Heart left ventricle (tissue), 16 donors: ENCODE measurements around the gene PTPRU. TPM values are rescaled to one million over a fixed set of nuclear protein-coding genes. Genes with fewer than 3 reads are reported as not detected.

ENCODE experiments used
- ATAC-seq, 4 donors: fragments of 200-7000 bp; cut with Tn5 transposase; one replicate each; pipeline ENCODE4 v1.9.1; 2020 to 2022; ENCODE audit warnings: moderate library complexity in 4 of 4, mild to moderate bottlenecking in 3 of 4, moderate number of reproducible peaks in 1 of 4
- DNase-seq, 5 donors: peaks; one replicate each; pipeline ENCODE4 v3.0.0-alpha.2; 2020
- H3K27ac ChIP-seq, 12 donors: fragments of 200-600 bp; sonication (generic) in 4 of 12; one replicate each; pipeline versions ENCODE4 v1.5.0 to v1.8.0; 2016 to 2022; ENCODE audit warnings: mild to moderate bottlenecking in 2 of 12
- H3K27me3 ChIP-seq, 9 donors: fragments of 200-600 bp; sonication (generic) in 2 of 9; one replicate each; pipeline versions ENCODE4 v1.5.1 to v1.8.0; 2016 to 2022; ENCODE audit warnings: mild to moderate bottlenecking in 3 of 9
- H3K36me3 ChIP-seq, 9 donors: fragments of 200-600 bp; sonication (generic) in 2 of 9; one replicate each; pipeline versions ENCODE4 v1.5.0 to v1.8.0; 2018 to 2022; ENCODE audit warnings: mild to moderate bottlenecking in 2 of 9
- H3K4me1 ChIP-seq, 12 donors: fragments of 200-600 bp; sonication (generic) in 4 of 12; one replicate each; pipeline versions ENCODE4 v1.5.0 to v1.8.0; 2016 to 2022; ENCODE audit warnings: mild to moderate bottlenecking in 3 of 12
- H3K4me3 ChIP-seq, 12 donors: fragments of 200-600 bp; sonication (generic) in 4 of 12; one replicate each; pipeline versions ENCODE4 v1.5.0 to v1.8.0; 2017 to 2022; ENCODE audit warnings: mild to moderate bottlenecking in 9 of 12, moderate library complexity in 4 of 12
- H3K9me3 ChIP-seq, 12 donors: fragments of 200-600 bp; sonication (generic) in 4 of 12; one replicate each; pipeline versions ENCODE4 v1.5.0 to v1.8.0; 2016 to 2022; ENCODE audit warnings: mild to moderate bottlenecking in 1 of 12
- CTCF ChIP-seq, 12 donors: fragments of 200-600 bp; sonication (generic) in 4 of 12; IDR thresholded peaks; one replicate each; pipeline versions ENCODE4 v1.5.0 to v1.8.0; 2018 to 2022; ENCODE audit warnings: antibody characterized with exemption in 12 of 12, mild to moderate bottlenecking in 5 of 12
- POLR2A ChIP-seq, 2 donors: fragments of 450-650 bp; IDR thresholded peaks; one replicate each; pipeline ENCODE4 v1.6.1; 2017; ENCODE audit warnings: antibody characterized with exemption in 2 of 2, mild to moderate bottlenecking in 2 of 2, moderate library complexity in 2 of 2
- WGBS, 4 donors: extraction: QIAGEN DNeasy Blood & Tissue Kit in 2 of 4; methylation state at CpG; one replicate each; pipeline versions ENCODE4 v1.1.5 to v1.1.7; 2013 to 2018; 5-methylcytosine and 5-hydroxymethylcytosine counted together
- intact Hi-C, 10 donors: fragments of 100-400 bp; cut with DNase I; formaldehyde crosslinking; loops; one replicate each; pipeline versions ENCODE4 v1.11.1 to v1.14.2; 2022
- polyA plus RNA-seq, 2 donors: library from polyadenylated mRNA; stranded (reverse); fragments of 200-250 nt; gene quantifications; one replicate each; pipeline ENCODE4 v1.2.3, GENCODE V29; 2013
- total RNA-seq, 9 donors: library from RNA; depleted of rRNA in 2 of 9; stranded (reverse); fragments of >200 nt in 2 of 9; fragmentation: NEBNext Ultra II Directional in 3 of 9; extraction: Animal tissue kit (Norgen Biotek cat#: 25700) in 3 of 9; gene quantifications; one replicate each; pipeline versions ENCODE4 v1.1.0 to v1.2.4, GENCODE V29; 2016 to 2023
- donor health status: ischemic (EF 13 %, LVEDD 7.1; RV severe dilation, severe dysfunction).
- donor health status: healthy with polysubstance abuse.
- donor health status: DM: no; HTN: yes; CAD: no.
- donor health status: DM: no; HTN: no; CAD: no.
- donor health status: ischemic (EF 25% LVEDD 6.9; RV normal size, moderate dysfunction).
- donor health status: ischemic (EF 25% LVEDD 5.7; RV mildly dilated, moderate dysfunction).
- donor health status: healthy.
- donor health status: DM: yes; HTN: yes; CAD: no.
- donor health status: ischemic (EF 35%, LVEDD 5.7; RV mildly dilated, moderate dysfunction).
- donor health status: nonischemic (EF 11% LVEDD 7.7; RV severe dilation, severe dysfunction).
- donor health status: DM: yes; HTN: yes; CAD: no.
- donor health status: PGD.
- donor health status: ischemic (EF 29% LVEDD 5.4; RV normal size, mild dysfunction).
- donor health status: nonischemic (EF 23%, LVEDD 6.1; RV moderate dilation, normal function).

Gene PTPRU
- total and polyA plus RNA-seq, 11 donors, result 7.1 to 59.9 (median 16.2) TPM

- Histone ChIP-seq H3K4me1 (no peaks in the 10 kb centered on the region), H3K4me3 (no peak overlapping the region), H3K27ac (no peak overlapping the region), H3K27me3 (peaks cover 0 to 4% (median 0%) of the 10 kb centered on the region in 9 donors), H3K36me3 (no peaks in the 10 kb centered on the region), H3K9me3 (no peaks in the 10 kb centered on the region)
- no peak for TF ChIP-seq CTCF (IDR thresholded peaks at IDR 0.05)
- TF ChIP-seq POLR2A (IDR thresholded peaks at IDR 0.05), result no peak
- intact Hi-C loops, result loop anchor here in 5 of 10 donors (5.0 to 10.0 kb wide), 6 partner anchors 87 to 457 kb away; no protein-coding TSS in a partner anchor
- 81 to 88% (median 87%) methylated on average over 7 to 8 of the region's 8 CpGs for WGBS, 4 donors
- DNase-seq (no peak), ATAC-seq (no peak)
These were observed 11.4 kb downstream of the PTPRU start for GRCh38 chr1:29247571-29248273.

GRCh38 chr1:29248409-29248808 is 12.1 kb downstream of the PTPRU start:
- H3K27me3 ChIP-seq, result peaks cover 0 to 4% (median 0%) of the 10 kb centered on the region in 9 donors
- no peak overlapping the region for H3K27ac ChIP-seq
- H3K9me3 ChIP-seq, result no peaks in the 10 kb centered on the region
- H3K36me3 ChIP-seq, result no peaks in the 10 kb centered on the region
- intact Hi-C loops, result loop anchor here in 5 of 10 donors (5.0 to 10.0 kb wide), 6 partner anchors 86 to 456 kb away; no protein-coding TSS in a partner anchor
- H3K4me3 ChIP-seq, result no peak overlapping the region
- DNase-seq, result no peak
- TF ChIP-seq CTCF (IDR thresholded peaks at IDR 0.05) (no peak), POLR2A (IDR thresholded peaks at IDR 0.05) (no peak)
- WGBS, 4 donors, result 57 to 89% (median 87%) methylated on average over 2 of the region's 2 CpGs
- H3K4me1 ChIP-seq, result no peaks in the 10 kb centered on the region
- no peak for ATAC-seq

GRCh38 chr1:29249170-29249691 is 12.9 kb downstream of the PTPRU start:
- 57 to 67% (median 63%) methylated on average over 8 of the region's 8 CpGs for WGBS, 4 donors
- TF ChIP-seq POLR2A (IDR thresholded peaks at IDR 0.05) (no peak), CTCF (IDR thresholded peaks at IDR 0.05) (no peak)
- Histone ChIP-seq H3K9me3 (no peaks in the 10 kb centered on the region), H3K27ac (no peak overlapping the region), H3K36me3 (no peaks in the 10 kb centered on the region), H3K4me1 (no peaks in the 10 kb centered on the region), H3K27me3 (peaks cover 0 to 4% (median 0%) of the 10 kb centered on the region in 9 donors), H3K4me3 (no peak overlapping the region)
- intact Hi-C loops, result loop anchor here in 5 of 10 donors (5.0 to 10.0 kb wide), 6 partner anchors 86 to 456 kb away; no protein-coding TSS in a partner anchor
- DNase-seq (no peak), ATAC-seq (no peak)

GRCh38 chr1:29249951-29250581 is 13.7 kb downstream of the PTPRU start:
- intact Hi-C loops, result loop anchor here in 6 of 10 donors (5.0 to 10.0 kb wide), 7 partner anchors 85 to 455 kb away; no protein-coding TSS in a partner anchor
- WGBS, 4 donors, result 94 to 99% (median 97%) methylated on average over 2 of the region's 2 CpGs

More at GRCh38 chr1:29249951-29250581, 13.7 kb downstream of the PTPRU start:
- ATAC-seq, result no peak
- Histone ChIP-seq H3K4me1 (no peaks in the 10 kb centered on the region), H3K27me3 (peaks cover 0 to 4% (median 0%) of the 10 kb centered on the region in 9 donors), H3K27ac (no peak overlapping the region), H3K9me3 (no peaks in the 10 kb centered on the region), H3K4me3 (no peak overlapping the region), H3K36me3 (no peaks in the 10 kb centered on the region)
- TF ChIP-seq CTCF (IDR thresholded peaks at IDR 0.05) (no peak), POLR2A (IDR thresholded peaks at IDR 0.05) (no peak)
- DNase-seq, result no peak
